ENCODE data around the gene GPR45. TPM values are rescaled to one million over a fixed set of nuclear protein-coding genes. Genes with fewer than 3 reads are reported as not detected.

GPR45 gene
- total and polyA plus RNA-seq, 10 of the 15 experiments (the other 5 are each of a cell fraction or from before 2014, with no cell fraction given), result not detected

DNA sequence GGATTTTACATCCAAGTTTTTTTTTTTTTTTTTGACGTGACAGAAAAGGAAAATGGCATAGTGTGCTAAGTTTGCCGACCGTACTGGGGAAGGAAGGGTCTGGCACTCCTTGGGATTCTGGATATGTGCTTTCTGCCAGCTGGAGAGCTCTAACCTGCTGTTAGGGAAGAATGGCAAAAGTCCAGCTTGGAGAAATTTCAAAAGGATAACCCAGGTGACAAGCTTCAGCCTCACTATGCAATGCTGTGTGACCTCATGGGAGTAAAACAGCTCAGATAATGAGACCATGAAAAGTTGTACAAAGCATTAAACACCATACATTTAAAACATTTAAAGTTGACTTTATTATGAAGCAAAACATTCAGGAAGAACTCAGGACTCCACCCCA is 10.3 kb upstream of the GPR45 start:
- no TSS peak for BruUV-seq (replicated peaks)
- H2AFZ ChIP-seq (ENCODE audit: control insufficient read depth, low read depth, low read length), result no peak overlapping the region
- CTCF ChIA-PET, result interaction anchor here (0.9 to 11.9 kb wide), 2 partner anchors 8 to 117 kb away, joined by 3 to 291 read pairs; no protein-coding TSS in a partner anchor
- no peak overlapping the region for H3K4me2 ChIP-seq (ENCODE audit: control insufficient read depth, insufficient read depth)
- H3K9ac ChIP-seq (ENCODE audit: control insufficient read depth, insufficient read depth, low read length), result no peak overlapping the region
- POLR2A ChIA-PET, result no interaction called here
- TF ChIP-seq LARP7 (IDR thresholded peaks at IDR 0.05), result no peak
- TF ChIP-seq CREM (IDR thresholded peaks at IDR 0.05; ENCODE audit: low read depth), result no peak
- no peak for TF ChIP-seq TBL1XR1 (IDR thresholded peaks at IDR 0.05; ENCODE audit: low read depth, low read length)
- TF ChIP-seq EP300 (IDR thresholded peaks at IDR 0.05; ENCODE audit: borderline replicate concordance in 1 of 2, control insufficient read depth in 1 of 2, low read depth in 2 of 2, low read length in 2 of 2), result no peak
- no peak for TF ChIP-seq PBX3 (IDR thresholded peaks at IDR 0.05; ENCODE audit: insufficient replicate concordance, low read depth, low read length)
- TF ChIP-seq, protein P1, sequence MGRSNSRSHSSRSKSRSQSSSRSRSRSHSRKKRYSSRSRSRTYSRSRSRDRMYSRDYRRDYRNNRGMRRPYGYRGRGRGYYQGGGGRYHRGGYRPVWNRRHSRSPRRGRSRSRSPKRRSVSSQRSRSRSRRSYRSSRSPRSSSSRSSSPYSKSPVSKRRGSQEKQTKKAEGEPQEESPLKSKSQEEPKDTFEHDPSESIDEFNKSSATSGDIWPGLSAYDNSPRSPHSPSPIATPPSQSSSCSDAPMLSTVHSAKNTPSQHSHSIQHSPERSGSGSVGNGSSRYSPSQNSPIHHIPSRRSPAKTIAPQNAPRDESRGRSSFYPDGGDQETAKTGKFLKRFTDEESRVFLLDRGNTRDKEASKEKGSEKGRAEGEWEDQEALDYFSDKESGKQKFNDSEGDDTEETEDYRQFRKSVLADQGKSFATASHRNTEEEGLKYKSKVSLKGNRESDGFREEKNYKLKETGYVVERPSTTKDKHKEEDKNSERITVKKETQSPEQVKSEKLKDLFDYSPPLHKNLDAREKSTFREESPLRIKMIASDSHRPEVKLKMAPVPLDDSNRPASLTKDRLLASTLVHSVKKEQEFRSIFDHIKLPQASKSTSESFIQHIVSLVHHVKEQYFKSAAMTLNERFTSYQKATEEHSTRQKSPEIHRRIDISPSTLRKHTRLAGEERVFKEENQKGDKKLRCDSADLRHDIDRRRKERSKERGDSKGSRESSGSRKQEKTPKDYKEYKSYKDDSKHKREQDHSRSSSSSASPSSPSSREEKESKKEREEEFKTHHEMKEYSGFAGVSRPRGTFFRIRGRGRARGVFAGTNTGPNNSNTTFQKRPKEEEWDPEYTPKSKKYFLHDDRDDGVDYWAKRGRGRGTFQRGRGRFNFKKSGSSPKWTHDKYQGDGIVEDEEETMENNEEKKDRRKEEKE (IDR thresholded peaks at IDR 0.05), result no peak
- no peaks in the 10 kb centered on the region for H3K4me1 ChIP-seq (ENCODE audit: control insufficient read depth, insufficient read depth, low read length)
- DNase-seq (ENCODE audit: low read depth, low spot score), result no peak
- H3K27me3 ChIP-seq (replicated peaks in 1 of 2; ENCODE audit: control insufficient read depth in 2 of 2, insufficient read depth in 2 of 2, low read length in 1 of 2), result no peaks in the 10 kb centered on the region
- no peaks in the 10 kb centered on the region for H3K36me3 ChIP-seq (ENCODE audit: control insufficient read depth in 2 of 2, insufficient read depth in 2 of 2, low read length in 1 of 2)
- no peaks in the 10 kb centered on the region for H3K79me2 ChIP-seq (ENCODE audit: control insufficient read depth, insufficient read depth, low read length)
- 96% methylated on average over 2 of the region's 3 CpGs for WGBS (ENCODE audit: insufficient coverage, insufficient replicate concordance, low lambda C conversion rate, missing lambda C conversion rate)
- intact Hi-C loops (cut with micrococcal nuclease; ENCODE audit: unreplicated experiment) (no loop called here), in situ Hi-C loops (cut with MboI) (no loop called here)
- no peaks in the 10 kb centered on the region for H4K20me1 ChIP-seq (ENCODE audit: control insufficient read depth, insufficient read depth)
- RAD21 ChIA-PET (ENCODE audit: unreplicated experiment), result interaction anchor here (1.0 to 1.8 kb wide), 2 partner anchors 10 to 117 kb away, joined by 3 to 5 read pairs; partner anchors contain the start of gene GPR45
- no peak overlapping the region for H3K4me3 ChIP-seq
- no peaks in the 10 kb centered on the region for H3K9me3 ChIP-seq (replicated peaks; ENCODE audit: control insufficient read depth, insufficient read depth, low read length)
- ATAC-seq, result no peak
- SMC1A ChIA-PET (ENCODE audit: uncharacterized antibody, unreplicated experiment), result interaction anchor here (0.9 to 6.0 kb wide), 4 partner anchors 12 to 133 kb away, joined by 3 to 34 read pairs (median 4); no protein-coding TSS in a partner anchor
- no peak for FAIRE-seq
- H3K27ac ChIP-seq (ENCODE audit: control insufficient read depth, insufficient read depth), result no peak overlapping the region

All from GM12878 (cell line).